MM.1S (cell line): ENCODE measurements around the gene EFCAB6.

Experiments
- DNase-seq: peaks from one replicate; pipeline ENCODE4 v3.0.0-alpha.2; 2015
- H2AFZ ChIP-seq: fragments of 300-600 bp; sonication (generic); 2 replicates; pipeline ENCODE4 v1.6.0; 2016; ENCODE audit warnings: antibody characterized with exemption, low read length
- H3F3A ChIP-seq: fragments of 300-600 bp; sonication (generic); 2 replicates; pipeline ENCODE4 v1.6.1; 2016; ENCODE audit warnings: mild to moderate bottlenecking, antibody characterized with exemption, low read length, moderate library complexity, mixed read lengths; ENCODE audit not compliant: insufficient read depth
- H3K27ac ChIP-seq: fragments of 300-600 bp; sonication (generic); 2 replicates; pipeline ENCODE4 v1.5.1; 2016; ENCODE audit warnings: mild to moderate bottlenecking, low read length
- H3K27me3 ChIP-seq: fragments of 300-600 bp; sonication (generic); replicated peaks from 2 replicates; pipeline ENCODE4 v1.6.0; 2016; ENCODE audit warnings: low read length; ENCODE audit not compliant: insufficient read depth
- H3K36me3 ChIP-seq: fragments of 300-600 bp; sonication (generic); replicated peaks from 2 replicates; pipeline ENCODE4 v1.6.1; 2016; ENCODE audit warnings: mild to moderate bottlenecking, low read length, mixed read lengths; ENCODE audit not compliant: insufficient read depth
- H3K4me1 ChIP-seq: fragments of 300-600 bp; sonication (generic); 2 replicates; pipeline ENCODE4 v1.6.1; 2016; ENCODE audit warnings: low read length, mixed read lengths
- H3K4me2 ChIP-seq: fragments of 300-600 bp; sonication (generic); 2 replicates; pipeline ENCODE4 v1.6.0; 2016; ENCODE audit warnings: low read depth, low read length
- H3K4me3 ChIP-seq: fragments of 300-600 bp; sonication (generic); 2 replicates; pipeline ENCODE4 v1.5.1; 2016; ENCODE audit warnings: low read length, mixed read lengths
- H3K79me2 ChIP-seq: fragments of 300-600 bp; sonication (generic); 2 replicates; pipeline ENCODE4 v1.6.1; 2016; ENCODE audit warnings: mixed run types, low read length, mixed read lengths
- H3K9ac ChIP-seq: fragments of 300-600 bp; sonication (generic); 2 replicates; pipeline ENCODE4 v1.6.1; 2016; ENCODE audit warnings: low read length, mixed read lengths
- H3K9me2 ChIP-seq: fragments of 300-600 bp; sonication (generic); replicated peaks from 2 replicates; pipeline ENCODE4 v1.6.1; 2016; ENCODE audit warnings: mild to moderate bottlenecking, low read length, mixed read lengths; ENCODE audit not compliant: insufficient read depth
- H3K9me3 ChIP-seq: fragments of 300-600 bp; sonication (generic); replicated peaks from 2 replicates; pipeline ENCODE4 v1.6.1; 2016; ENCODE audit warnings: mild to moderate bottlenecking, low read length, mixed read lengths; ENCODE audit not compliant: insufficient read depth
- H4K20me1 ChIP-seq: fragments of 300-600 bp; sonication (generic); 2 replicates; pipeline ENCODE4 v1.6.1; 2016; ENCODE audit warnings: mild to moderate bottlenecking, low read length, moderate library complexity, mixed read lengths; ENCODE audit not compliant: insufficient read depth
- CTCF ChIP-seq: fragments of 300-600 bp; sonication (generic); IDR thresholded peaks from 2 replicates; pipeline ENCODE4 v1.5.1; 2016; ENCODE audit warnings: antibody characterized with exemption, low read length, mixed read lengths
- EZH2 ChIP-seq: fragments of 300-600 bp; sonication (generic); optimal IDR thresholded peaks from 2 replicates; pipeline ENCODE3; 2017; ENCODE audit warnings: low read depth, mild to moderate bottlenecking, antibody characterized with exemption, low read length, mixed read lengths
- EZH2phosphoT487 ChIP-seq: fragments of 300-600 bp; sonication (generic); IDR thresholded peaks from 2 replicates; pipeline ENCODE4 v1.6.1; 2018; ENCODE audit warnings: antibody characterized with exemption, low read length

The EFCAB6 gene

GRCh38 chr22:43533656-43534428 is 278.3 kb downstream of the EFCAB6 start:
- no peaks in the 10 kb centered on the region for H3K9me3 ChIP-seq
- no peaks in the 10 kb centered on the region for H3K79me2 ChIP-seq
- TF ChIP-seq EZH2, result no peak
- TF ChIP-seq EZH2phosphoT487, result no peak
- no peak for TF ChIP-seq CTCF
- no peak overlapping the region for H3K4me2 ChIP-seq
- DNase-seq, result no peak
- H3K9ac ChIP-seq, result no peak overlapping the region
- no peaks in the 10 kb centered on the region for H3K36me3 ChIP-seq
- no peak overlapping the region for H3K4me3 ChIP-seq
- no peak overlapping the region for H2AFZ ChIP-seq
- no peak overlapping the region for H3K27ac ChIP-seq
- H3K27me3 ChIP-seq, result no peaks in the 10 kb centered on the region; the same call in 1 of the 2 replicates
- H3F3A ChIP-seq, result no peaks in the 10 kb centered on the region
- no peaks in the 10 kb centered on the region for H4K20me1 ChIP-seq
- H3K4me1 ChIP-seq, result peaks cover 6% of the 10 kb centered on the region
- no peaks in the 10 kb centered on the region for H3K9me2 ChIP-seq

- no peaks in the 10 kb centered on the region; the same call in 1 of the 2 replicates for H3K27me3 ChIP-seq
- no peak for DNase-seq
- H3K4me3 ChIP-seq, result no peak overlapping the region
- H3K4me2 ChIP-seq, result no peak overlapping the region
- TF ChIP-seq EZH2 (no peak), CTCF (no peak), EZH2phosphoT487 (no peak)
- no peaks in the 10 kb centered on the region for H3K9me2 ChIP-seq
- H3K79me2 ChIP-seq, result no peaks in the 10 kb centered on the region
- H3K36me3 ChIP-seq, result no peaks in the 10 kb centered on the region
- no peaks in the 10 kb centered on the region for H3K9me3 ChIP-seq
- H4K20me1 ChIP-seq, result no peaks in the 10 kb centered on the region
- no peak overlapping the region for H2AFZ ChIP-seq
- H3F3A ChIP-seq, result no peaks in the 10 kb centered on the region
- H3K27ac ChIP-seq, result no peak overlapping the region
- H3K4me1 ChIP-seq, result peaks cover 9% of the 10 kb centered on the region
- no peak overlapping the region for H3K9ac ChIP-seq
Measured at GRCh38 chr22:43533156-43533530, 279.0 kb downstream of the EFCAB6 start.

- Histone ChIP-seq H3F3A (no peaks in the 10 kb centered on the region), H3K9ac (no peak overlapping the region)
Measured at GRCh38 chr22:43532301-43533155, 279.6 kb downstream of the EFCAB6 start.

More at GRCh38 chr22:43532301-43533155, 279.6 kb downstream of the EFCAB6 start:
- H2AFZ ChIP-seq, result no peak overlapping the region
- H3K27me3 ChIP-seq, result no peaks in the 10 kb centered on the region; the same call in 1 of the 2 replicates
- H3K9me3 ChIP-seq, result no peaks in the 10 kb centered on the region
- no peaks in the 10 kb centered on the region for H3K36me3 ChIP-seq
- H3K9me2 ChIP-seq, result no peaks in the 10 kb centered on the region
- no peak overlapping the region for H3K4me3 ChIP-seq
- no peak overlapping the region for H3K27ac ChIP-seq
- TF ChIP-seq CTCF (no peak), EZH2phosphoT487 (no peak), EZH2 (no peak)
- no peak for DNase-seq
- no peaks in the 10 kb centered on the region for H3K79me2 ChIP-seq
- H4K20me1 ChIP-seq, result no peaks in the 10 kb centered on the region
- H3K4me2 ChIP-seq, result no peak overlapping the region
- H3K4me1 ChIP-seq, result peaks cover 9% of the 10 kb centered on the region
